NB4 (cell line): ENCODE measurements around the gene SCMH1.

Experiments
- DNase-seq: peaks from one replicate; pipeline ENCODE4 v3.0.0; 2010; ENCODE audit warnings: low read depth
- H3K4me3 ChIP-seq: one replicate; pipeline ENCODE4 v1.5.1; 2011; ENCODE audit warnings: mild to moderate bottlenecking, low read depth, low read length, moderate library complexity
- CTCF ChIP-seq: IDR thresholded peaks from one replicate; pipeline ENCODE4 v1.5.1; 2012; ENCODE audit warnings: low read depth, low read length
- MAX ChIP-seq: IDR thresholded peaks from 2 replicates; pipeline ENCODE4 v1.6.1; 2011; ENCODE audit warnings: low read depth, low read length
- MYC ChIP-seq: IDR thresholded peaks from 2 replicates; pipeline ENCODE4 v1.6.1; 2011; ENCODE audit warnings: low read depth, low read length
- POLR2A ChIP-seq: IDR thresholded peaks from 2 replicates; pipeline ENCODE4 v1.6.1; 2011; ENCODE audit warnings: mild to moderate bottlenecking; ENCODE audit not compliant: insufficient read length; ENCODE audit errors: extremely low read depth

The SCMH1 gene

GRCh38 chr1:41022424-41022823 lies 219.7 kb downstream of the SCMH1 start:
- H3K4me3 ChIP-seq, result no peak overlapping the region
- no peak for DNase-seq
- TF ChIP-seq MAX (no peak), POLR2A (no peak), CTCF (no peak), MYC (no peak)

- H3K4me3 ChIP-seq, result no peak within 1 kb of the TSS
- peak; percentile 44 for DNase-seq
- TF ChIP-seq POLR2A (no peak), MAX (no peak), CTCF (no peak), MYC (no peak)
Observed at GRCh38 chr1:41021526-41022308, 220.4 kb downstream of the SCMH1 start, which contains the start of gene SLFNL1. TSS of gene SLFNL1 (minus strand) at chr1:41021725. CDS start at chr1:41020660, 1,065 bp downstream.

- TF ChIP-seq CTCF, result no peak
- no peak for TF ChIP-seq MYC
- TF ChIP-seq POLR2A, result no peak
- no peak for TF ChIP-seq MAX
- DNase-seq, result no peak
Observed at GRCh38 chr1:41020654-41021053, 221.5 kb downstream of the SCMH1 start.

GRCh38 chr1:41020109-41020576 lies 222.0 kb downstream of the SCMH1 start:
- DNase-seq, result no peak
- no peak for TF ChIP-seq MAX
- TF ChIP-seq CTCF, result no peak
- no peak for TF ChIP-seq POLR2A
- TF ChIP-seq MYC, result no peak

More at GRCh38 chr1:41020654-41021053, 221.5 kb downstream of the SCMH1 start:
- H3K4me3 ChIP-seq, result no peak overlapping the region

GRCh38 chr1:41019353-41019745 lies 222.8 kb downstream of the SCMH1 start:
- peak; percentile 23 for DNase-seq
- TF ChIP-seq POLR2A (no peak), CTCF (no peak), MYC (no peak), MAX (no peak)
- H3K4me3 ChIP-seq, result no peak overlapping the region

More at GRCh38 chr1:41020109-41020576, 222.0 kb downstream of the SCMH1 start:
- no peak overlapping the region for H3K4me3 ChIP-seq
